NCI-H82 (cell line): Measurements from ENCODE around the gene APOC4.
"Not testable (repeated sequence)": the region's sequence is repeated elsewhere in the genome, so short reads cannot be mapped to it uniquely, and the experiment has no call there.

ENCODE experiments used
- DNase-seq: peaks from one replicate; lab custom pipeline; 2025; lab: John Stamatoyannopoulos, UW

The APOC4 gene

DNA sequence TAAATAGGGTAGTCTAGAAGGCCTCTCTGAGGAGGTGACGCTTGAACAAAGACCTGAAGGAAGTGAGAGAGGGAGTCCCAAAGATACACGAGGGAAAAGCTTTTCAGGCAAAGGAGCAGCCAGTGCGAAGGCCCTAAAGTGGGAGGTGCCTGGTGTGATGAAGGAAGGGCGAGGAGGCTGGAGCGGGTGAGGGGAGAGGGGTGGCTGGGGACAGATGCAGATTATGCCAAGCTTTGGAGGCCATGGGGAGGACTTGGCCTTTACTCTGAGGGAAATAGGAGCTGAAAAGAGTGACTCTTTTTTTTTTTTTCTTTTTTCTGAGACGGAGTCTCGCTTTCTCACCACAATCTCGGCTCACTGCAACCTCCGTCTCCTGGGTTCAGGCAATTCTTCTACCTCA is 16.1 kb downstream of the APOC4 start:
- DNase-seq, result no peak

- no peak for DNase-seq
Measured at GRCh38 chr19:44959691-44960090, 17.7 kb downstream of the APOC4 start.

- no peak for DNase-seq
Measured at GRCh38 chr19:44960906-44961728, 19.1 kb downstream of the APOC4 start.

DNA sequence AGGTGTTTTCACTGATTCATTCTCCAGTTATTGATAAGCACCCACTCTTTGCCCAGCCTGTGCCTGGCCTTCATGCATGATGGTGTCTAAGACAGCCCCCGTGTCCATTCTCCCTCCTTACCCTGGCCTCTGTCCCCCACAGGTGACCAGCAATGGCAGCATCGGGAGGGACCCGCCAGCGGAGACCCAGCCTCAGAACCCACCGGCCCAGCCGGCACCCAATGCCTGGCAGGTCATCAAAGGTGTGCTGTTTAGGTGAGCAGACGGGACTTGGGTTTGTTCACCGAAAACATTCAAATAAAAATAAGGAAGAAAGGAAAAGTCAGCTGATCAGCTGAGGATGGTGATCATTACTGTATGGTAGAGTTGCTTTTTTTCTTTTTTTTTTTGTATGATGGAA is 19.8 kb downstream of the APOC4 start:
- no peak for DNase-seq

- no peak for DNase-seq
Measured at GRCh38 chr19:44968118-44968517, 26.1 kb downstream of the APOC4 start.

DNA sequence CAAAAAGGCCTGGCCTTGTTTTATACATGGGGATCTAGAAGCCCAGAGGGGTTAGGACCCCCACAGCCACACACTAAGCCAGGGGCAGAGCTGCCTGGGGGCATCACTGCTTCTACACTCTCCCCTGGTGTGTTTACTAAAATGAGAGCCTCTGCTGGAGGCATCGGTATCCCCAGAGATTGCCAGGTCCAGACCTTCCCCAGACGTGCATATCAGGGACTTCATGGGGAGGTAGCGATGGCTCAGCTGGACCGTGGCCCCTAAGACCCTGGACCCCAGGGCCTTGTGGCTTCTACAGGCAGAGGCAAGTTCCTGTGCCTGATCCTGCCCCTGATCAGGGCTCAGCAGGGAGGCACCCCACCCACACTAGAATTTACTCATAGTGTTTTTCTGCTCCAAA is 26.6 kb downstream of the APOC4 start:
- no peak for DNase-seq

GRCh38 chr19:44969437-44969836 is 27.4 kb downstream of the APOC4 start:
- DNase-seq, result no peak

- not testable (repeated sequence) for DNase-seq
Measured at GRCh38 chr19:44971451-44971850, 29.4 kb downstream of the APOC4 start.

GRCh38 chr19:44972802-44973201 is 30.8 kb downstream of the APOC4 start:
- no peak for DNase-seq

DNA sequence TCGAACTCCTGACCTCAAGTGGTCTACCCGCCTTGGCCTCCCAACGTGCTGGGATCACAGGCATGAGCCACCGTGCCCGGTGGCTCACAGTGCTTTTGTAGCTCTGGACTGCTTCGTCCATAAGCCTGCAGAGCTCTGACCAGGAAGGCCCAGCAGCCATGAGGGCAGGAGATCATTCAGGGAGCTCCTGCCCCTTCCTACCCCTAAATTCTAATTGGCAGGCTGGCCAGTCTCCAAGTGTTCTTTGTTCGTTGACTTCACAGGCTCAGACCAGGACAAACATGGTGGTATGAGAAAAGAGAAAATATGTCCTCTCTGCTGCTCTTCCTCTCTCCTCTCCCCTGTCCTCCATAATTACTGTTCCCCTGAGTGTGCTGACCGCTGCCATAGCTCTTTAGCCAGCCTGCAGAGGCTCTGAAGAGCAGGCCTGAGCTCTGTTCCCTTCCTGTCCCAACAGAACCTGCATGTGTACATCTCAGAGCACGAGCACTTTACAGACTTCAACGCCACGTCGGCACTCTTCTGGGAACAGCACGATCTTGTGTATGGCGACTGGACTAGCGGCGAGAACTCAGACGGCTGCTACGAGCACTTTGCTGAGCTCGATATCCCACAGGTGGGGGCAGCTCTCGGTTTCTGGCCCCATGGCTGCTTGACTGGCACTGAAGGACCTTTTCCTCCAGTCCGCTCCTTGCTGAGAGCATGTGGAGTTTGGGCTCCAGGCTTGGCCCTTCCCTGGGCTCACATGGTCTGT is 32.1 kb downstream of the APOC4 start:
- no peak for DNase-seq

GRCh38 chr19:44974857-44975256 is 32.8 kb downstream of the APOC4 start:
- DNase-seq, result no peak

- DNase-seq, result no peak
Measured at GRCh38 chr19:44975444-44975843, 33.4 kb downstream of the APOC4 start.

- no peak for DNase-seq
Measured at GRCh38 chr19:44984005-44984404, 42.0 kb downstream of the APOC4 start.

DNA sequence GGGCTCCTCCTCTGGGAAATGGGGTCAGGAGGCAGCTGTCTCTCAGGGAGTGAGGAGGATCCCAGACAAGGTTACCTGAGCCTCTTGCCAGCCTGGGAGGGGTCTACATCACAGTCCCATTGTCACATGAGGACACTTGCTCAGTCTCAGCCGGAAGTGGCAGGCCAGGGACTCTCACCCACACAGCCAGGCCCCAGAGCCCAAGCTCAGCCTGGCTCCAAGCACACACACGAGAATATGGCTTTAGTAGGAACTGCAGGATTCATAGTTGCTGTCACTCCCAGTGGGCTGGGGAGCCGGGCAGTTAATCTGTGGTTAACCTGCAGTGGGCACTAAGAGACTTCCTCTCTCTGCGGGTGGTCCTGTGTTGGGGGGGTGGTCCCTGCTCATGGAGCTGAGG is 43.4 kb downstream of the APOC4 start:
- no peak for DNase-seq

DNA sequence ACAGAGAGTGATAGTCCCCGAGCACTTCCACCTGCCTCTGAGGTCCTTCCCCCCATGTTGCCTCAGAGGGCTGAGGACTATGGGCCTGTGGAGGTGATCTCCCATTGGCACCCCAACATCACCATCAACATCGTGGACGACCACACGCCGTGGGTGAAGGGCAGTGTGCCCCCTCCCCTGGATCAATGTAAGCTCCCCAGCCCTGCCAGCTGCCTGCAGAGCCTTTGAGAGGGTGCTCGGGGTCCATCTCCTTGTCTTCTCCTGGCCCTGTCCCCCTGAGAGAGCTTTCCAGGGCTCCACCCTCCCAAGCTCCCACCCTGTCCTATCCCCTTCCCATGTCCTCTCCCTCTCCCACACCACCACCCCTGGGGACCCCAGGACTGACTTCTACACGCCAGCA is 44.4 kb downstream of the APOC4 start:
- DNase-seq, result no peak

GRCh38 chr19:44987148-44987675 is 45.2 kb downstream of the APOC4 start:
- DNase-seq, result no peak

GRCh38 chr19:44988273-44988672 is 46.2 kb downstream of the APOC4 start:
- DNase-seq, result no peak

DNA sequence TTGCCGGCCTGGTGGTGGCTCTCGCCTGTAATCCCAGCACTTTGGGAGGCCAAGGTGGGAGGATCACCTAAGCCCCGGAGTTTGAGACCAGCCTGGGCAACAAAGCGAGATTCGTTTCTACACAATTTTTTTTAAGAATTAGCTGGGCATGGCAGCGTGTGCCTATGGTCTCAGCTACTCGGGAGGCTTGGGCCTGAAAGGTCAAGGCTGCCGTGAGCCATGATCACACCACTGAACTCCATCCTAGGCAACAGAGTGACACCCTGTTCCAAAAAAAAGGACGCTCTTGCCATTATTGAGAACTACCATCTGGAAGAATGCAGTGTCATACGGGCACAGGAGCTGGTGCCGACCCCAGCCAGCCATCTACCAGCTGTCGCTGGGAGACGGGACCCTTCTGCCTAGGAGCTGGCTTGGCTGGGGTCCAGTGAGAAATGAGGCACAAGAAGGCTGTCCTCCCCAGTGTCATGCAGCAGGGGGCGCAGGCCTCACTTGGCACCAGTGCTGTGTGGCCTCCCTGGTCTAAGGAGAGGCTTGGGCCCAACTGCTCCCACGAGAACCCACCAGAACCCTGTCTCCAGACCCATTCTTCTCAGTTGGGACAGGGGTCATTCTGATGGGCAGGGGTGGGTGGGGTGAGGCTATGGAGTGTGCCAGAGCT is 47.0 kb downstream of the APOC4 start:
- DNase-seq, result peak; percentile 86

GRCh38 chr19:44990459-44990858 is 48.4 kb downstream of the APOC4 start:
- no peak for DNase-seq

DNA sequence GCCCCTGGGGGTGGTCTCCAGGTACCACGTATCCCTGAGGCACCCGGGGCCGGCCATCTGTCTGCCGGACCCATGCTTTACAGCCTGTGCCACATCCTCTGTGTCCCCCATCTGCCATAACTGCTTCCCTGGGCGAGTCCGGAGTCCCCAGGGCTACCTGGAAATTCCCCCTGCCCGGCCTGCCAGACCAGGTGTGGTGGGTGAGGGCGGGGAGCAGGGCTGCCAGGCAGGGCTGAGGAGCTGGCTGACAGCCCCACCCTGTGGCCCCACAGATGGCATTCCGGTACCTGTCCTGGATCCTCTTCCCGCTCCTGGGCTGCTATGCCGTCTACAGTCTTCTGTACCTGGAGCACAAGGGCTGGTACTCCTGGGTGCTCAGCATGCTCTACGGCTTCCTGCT is 48.9 kb downstream of the APOC4 start:
- no peak for DNase-seq

DNA sequence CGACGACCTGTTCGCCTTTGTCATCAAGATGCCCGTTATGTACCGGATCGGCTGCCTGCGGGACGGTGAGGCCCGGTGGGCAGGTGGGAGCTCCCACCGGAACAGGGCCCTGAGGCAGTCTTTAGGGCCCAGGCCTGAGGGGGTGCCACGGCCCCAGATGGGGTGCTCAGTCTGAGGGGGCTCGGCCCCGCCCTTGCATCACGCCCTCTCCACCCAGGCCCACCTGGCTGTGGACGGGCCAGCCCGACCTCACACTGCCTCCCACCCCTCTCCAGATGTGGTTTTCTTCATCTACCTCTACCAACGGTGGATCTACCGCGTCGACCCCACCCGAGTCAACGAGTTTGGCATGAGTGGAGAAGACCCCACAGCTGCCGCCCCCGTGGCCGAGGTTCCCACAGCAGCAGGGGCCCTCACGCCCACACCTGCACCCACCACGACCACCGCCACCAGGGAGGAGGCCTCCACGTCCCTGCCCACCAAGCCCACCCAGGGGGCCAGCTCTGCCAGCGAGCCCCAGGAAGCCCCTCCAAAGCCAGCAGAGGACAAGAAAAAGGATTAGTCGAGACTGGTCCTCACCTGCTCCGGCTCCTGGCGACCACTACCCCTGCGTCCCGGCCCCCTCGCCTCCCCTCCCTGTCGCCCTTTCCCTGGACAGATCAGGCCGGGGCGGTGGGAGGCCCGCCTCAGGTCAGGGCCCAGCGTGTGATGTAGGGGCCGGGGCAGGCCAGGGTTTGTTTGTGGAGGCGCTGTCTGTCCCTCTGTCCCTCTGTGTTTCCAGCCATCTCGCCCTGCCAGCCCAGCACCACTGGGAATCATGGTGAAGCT is 50.5 kb downstream of the APOC4 start:
- DNase-seq, result no peak

GRCh38 chr19:44993526-44993925 is 51.5 kb downstream of the APOC4 start:
- DNase-seq, result no peak
